ENCODE data around the gene SUPT3H.

GRCh38 chr6:45081634-45082033 is 296.1 kb downstream of the SUPT3H start:
- TF ChIP-seq CTCF (IDR thresholded peaks at IDR 0.05; ENCODE audit: low read depth, low read length), result no peak
- no peak for TF ChIP-seq POLR2A (IDR thresholded peaks at IDR 0.05; ENCODE audit: extremely low read depth, insufficient read length)
- TF ChIP-seq MAX (IDR thresholded peaks at IDR 0.05; ENCODE audit: low read depth, low read length), result no peak
